CD4-positive, alpha-beta T cell treated with Interleukin-17A for 4 hours (primary cell): Measurements from ENCODE around the gene TRNAU1AP.
"Not testable (repeated sequence)": the region's sequence is repeated elsewhere in the genome, so short reads cannot be mapped to it uniquely, and the experiment has no call there.

Experiments
- DNase-seq: peaks from one replicate; pipeline ENCODE4 v3.0.0-alpha.2; 2020; ENCODE audit warnings: mixed read lengths

The TRNAU1AP gene

DNA sequence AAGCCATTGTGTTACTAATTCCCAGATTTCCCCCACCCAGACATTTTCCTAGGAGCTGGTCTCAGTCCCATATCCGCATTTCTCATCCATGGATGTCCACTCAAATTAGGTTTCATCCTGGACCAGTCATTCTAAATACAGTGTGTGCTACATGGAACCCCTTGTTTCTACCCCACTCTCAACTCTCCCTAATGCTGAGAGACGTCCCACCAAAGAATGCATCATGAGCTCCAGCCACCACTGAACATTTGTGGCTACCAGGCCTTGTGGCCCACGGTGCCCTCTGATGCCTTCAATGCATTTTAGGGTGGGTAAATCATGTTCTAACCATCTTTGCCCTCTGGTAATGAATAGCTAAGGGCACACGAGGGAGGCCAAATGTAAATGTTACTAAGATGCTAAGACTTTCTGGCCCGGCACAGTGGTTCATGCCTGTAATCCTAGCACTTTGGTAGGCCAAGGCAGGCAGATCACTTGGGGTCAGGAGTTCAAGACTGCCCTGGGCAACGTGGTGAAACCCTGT, 25.9 kb downstream of the TRNAU1AP start:
- DNase-seq: no peak

DNA sequence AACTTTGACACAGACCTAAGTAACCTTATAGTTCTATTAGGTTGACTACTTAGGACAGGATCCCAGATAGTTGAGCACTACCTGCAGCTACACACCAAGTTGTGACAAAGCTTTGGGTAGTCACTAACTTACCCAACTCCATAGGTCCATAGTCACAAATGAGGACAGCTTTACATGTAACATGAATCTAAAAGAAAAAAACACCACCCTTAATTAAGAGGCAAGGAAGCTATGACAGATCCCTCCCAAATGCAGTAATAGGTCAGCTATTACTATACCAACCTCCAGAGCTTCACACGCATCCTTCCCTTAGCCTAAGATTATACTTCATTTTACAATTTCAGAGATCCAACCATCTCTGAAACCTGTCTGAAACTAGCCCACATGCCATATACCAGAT, 26.5 kb downstream of the TRNAU1AP start:
- no peak for DNase-seq

DNA sequence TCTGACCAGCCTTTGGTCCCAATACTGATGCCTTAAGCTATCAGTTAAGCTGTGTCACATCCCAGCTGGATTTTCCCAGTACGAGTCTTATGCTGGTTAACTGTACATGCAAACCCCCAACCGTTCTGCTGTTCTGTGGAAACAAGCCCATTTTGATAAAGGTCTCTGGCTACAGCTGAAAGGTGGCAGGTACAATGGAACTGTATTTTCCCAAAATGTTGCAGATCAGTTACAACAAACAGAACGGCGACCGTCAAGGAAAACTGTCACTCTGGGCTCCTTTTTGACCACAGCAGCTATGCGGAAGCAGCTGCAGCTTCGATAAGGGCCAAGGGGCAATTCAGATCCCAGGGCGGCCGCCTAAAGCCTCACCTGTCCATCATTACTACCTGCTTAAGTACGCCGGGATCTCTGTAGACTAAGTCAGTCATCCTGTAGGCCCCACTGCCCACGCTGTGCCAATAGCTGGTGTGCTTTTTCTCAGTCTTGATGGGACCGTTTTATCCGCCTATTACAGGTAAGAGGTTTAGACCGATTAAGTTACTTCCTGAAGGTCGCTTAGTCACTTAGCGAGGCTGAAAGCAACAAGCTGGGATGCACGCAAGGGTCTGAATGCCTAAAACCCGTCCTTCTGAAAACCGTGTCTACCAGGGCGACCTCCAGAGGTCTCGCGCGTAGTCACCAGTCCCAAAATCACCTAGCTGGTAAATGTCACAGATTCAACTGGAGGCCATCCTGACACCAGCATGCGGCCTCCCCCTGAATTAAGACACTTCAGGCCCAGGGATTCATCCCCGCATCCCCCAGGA, 28.0 kb downstream of the TRNAU1AP start:
- peak; percentile 73 for DNase-seq

DNA sequence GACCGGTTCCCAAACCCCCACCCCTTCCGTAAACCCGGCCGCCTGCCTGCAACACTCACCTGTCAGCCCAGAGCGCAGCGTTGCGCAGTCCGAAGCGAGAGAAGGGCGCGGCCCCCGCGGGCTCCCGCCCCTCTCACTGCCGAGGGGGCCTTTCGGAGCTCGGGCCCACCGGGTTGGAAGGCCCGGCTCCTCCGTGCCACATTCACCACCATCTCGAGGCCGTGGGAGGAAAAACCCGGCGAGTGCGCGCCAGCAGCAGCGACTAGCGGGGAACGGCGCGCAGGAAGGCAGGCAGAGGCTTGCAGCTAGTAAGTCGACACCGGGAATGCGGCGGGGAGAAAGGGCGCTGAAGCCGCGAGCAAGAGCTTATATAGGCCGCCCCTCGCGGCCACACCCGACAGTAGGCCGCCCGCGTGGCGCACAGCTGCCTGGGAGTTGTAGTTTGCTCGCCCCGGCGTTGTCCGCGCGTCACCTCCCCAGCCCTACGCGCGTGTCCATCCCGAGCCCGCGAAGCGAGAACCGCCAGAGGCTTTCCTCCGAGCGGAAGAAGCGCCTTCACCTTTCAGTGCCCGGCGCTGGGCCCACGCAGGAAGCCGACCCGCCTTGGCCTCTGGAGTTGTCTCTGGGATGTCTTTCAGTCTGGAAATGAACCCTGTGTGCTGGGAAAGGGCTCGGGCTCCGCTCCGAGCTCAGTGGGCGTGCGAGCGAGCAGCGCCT, 28.8 kb downstream of the TRNAU1AP start:
- DNase-seq: peak; percentile 95

DNA sequence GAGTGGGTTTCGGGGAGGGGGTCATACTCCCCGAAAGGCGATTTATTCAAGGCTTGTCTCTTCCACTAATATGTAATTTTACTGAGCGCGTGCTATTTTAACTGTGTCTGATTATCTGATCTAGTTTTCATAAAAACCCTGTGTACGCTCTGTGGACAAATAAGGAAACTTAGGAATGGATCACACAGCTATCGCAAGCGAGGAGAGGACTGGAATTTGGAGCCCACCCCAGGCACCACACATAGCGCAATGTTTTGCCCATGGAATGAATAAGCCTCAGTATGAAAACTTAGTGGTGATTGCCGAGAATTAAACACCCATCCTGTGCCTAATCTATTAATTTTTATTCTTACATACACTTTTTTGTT, 29.3 kb downstream of the TRNAU1AP start:
- no peak for DNase-seq

DNA sequence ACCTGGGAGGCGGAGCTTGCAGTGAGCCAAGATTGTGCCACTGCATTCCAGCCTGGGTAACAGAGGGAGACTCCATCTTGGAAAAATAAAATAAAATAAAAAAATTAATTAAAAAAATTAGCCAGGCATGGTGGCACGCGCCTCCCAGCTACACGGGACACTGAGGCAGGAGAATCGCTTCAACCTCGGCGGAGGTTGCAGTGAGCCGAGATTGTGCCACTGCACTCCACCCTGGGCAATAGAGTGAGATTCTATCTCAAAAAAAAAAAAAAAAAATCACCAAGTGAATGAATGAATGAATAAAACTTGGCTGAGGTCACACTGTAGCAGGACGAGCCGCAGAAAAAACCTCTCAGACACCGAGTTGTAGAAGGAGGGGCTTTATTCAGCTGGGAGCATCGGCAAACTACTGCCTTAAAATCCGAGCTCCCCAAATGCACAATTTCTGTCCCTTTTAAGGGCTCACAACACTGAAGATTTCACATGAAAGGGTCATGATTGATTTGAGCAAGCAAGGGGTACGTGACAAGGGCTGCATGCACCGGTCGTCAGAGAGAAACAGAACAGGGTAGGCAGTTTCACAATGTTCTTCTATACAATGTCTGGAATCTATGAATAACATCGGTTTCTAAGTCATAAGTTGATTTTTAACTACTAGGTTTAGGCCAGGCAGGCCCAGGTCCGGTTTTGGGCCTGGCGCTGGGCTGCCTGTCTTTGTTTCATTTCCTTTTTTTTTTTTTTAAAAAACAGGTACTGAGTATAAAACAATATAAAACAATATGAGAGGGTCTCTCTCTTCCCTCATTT, 33.9 kb downstream of the TRNAU1AP start:
- DNase-seq: not testable (repeated sequence)

DNA sequence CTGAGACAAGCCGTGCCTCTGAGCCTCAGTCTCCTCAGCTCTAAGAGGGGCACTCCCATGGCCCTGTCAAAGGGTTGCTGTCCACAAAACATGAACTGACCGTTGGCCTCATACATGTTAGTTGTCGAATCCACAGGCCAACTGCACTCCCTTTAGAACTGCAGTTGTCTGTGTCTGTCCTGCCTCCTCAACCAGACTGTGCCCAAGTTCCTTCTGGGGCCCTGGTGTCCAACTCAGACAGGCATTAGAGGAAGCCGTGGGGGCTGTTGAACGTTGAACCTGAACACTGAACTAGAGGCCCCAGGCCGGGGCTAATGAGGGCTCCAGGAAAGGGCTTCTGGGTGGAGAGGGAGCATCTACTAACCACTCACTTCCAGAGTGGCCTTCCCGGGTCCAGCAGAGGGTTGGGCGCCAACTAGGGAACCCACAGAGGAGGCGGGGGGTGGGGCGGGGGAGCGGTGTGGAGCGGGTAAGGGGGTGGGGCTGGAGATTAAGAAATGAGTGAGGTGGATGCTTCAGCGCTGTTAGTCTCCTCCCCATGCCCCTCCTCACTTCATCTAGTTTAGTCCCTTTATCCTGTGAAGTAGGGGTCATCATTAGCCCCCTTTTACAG, 38.9 kb downstream of the TRNAU1AP start, which contains the start of gene RAB42:
RAB42 (plus strand) TSS at position 558 of the 613 bp plus-strand sequence. CDS start 247 bp downstream, outside the sequence.
- DNase-seq: peak; percentile 40

DNA sequence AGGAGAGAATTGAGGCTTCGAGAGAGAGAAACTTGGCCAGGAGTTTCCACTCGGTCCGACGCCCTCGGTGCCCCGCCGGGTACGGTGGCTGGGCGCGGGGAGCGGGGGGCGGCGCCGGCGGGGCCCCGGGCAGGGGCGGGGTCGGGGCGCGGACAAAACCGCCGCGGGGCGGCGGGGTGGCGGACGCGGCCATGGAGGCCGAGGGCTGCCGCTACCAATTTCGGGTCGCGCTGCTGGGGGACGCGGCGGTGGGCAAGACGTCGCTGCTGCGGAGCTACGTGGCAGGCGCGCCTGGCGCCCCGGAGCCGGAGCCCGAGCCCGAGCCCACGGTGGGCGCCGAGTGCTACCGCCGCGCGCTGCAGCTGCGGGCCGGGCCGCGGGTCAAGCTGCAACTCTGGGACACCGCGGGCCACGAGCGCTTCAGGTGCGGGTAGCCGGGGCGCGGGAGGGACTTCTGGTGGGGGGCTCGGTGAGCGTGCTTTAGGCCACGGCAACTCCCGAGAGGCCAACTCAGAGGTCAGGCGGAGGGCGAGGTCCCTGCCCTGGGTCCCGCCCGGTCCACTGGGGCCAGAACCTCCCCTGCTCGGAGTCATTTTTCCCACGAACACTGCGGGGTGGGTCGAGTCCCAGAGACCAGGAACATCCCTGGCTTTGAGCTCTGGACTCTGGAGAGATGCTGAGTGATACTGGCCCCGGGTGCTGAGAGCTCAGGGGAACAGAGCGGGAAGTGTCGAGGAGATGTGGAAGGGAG, 39.6 kb downstream of the TRNAU1AP start:
- DNase-seq: peak; percentile 21

DNA sequence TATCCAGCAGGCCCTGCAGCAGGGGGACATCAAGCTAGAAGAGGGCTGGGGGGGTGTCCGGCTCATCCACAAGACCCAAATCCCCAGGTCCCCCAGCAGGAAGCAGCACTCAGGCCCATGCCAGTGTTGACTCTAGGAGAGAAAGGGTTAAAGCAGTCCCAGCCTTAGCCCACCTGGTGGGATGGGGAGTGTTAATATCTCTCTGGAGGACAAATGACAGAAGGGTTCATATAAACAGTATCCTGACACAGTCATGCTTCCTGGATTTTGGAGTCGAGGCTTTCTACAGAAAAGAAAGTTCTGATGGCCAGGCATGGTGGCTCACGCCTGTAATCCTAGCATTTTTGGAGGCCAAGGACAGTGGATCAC, 41.1 kb downstream of the TRNAU1AP start:
- not testable (repeated sequence) for DNase-seq

DNA sequence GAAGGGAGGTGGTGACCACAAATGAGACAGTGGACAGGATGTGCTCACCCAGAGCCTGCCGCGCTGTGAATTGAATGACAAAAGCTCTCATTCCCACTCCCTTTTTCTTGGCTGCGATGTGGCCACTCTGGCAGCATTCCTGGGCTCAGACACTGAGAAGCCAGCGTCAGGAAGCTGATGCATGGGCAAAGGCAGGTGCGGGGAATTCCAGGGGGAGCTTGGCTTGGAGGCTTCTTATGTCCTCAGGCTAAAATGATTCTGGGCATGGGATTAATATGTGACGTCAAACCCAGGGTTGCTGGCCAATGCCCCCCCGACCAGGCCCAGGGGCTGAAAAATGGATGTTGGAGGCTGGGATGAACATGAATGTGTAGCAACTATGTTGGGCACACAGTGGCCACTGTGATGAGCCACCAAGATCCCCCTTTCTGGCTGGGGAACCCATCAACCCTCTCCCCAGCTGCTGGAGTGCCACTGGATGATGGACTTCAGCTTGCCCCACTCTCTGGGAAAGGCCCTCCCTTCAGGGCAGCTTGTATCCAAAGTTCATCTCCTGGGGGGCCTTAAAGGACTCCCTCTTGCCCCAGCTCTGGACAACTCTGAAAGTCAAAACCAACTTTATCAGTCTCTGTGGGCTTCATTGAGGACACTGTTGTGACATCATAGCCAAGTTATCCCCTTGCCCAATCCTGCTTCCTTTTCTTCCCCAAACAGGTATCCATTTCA, 42.0 kb downstream of the TRNAU1AP start:
- DNase-seq: not testable (repeated sequence)

DNA sequence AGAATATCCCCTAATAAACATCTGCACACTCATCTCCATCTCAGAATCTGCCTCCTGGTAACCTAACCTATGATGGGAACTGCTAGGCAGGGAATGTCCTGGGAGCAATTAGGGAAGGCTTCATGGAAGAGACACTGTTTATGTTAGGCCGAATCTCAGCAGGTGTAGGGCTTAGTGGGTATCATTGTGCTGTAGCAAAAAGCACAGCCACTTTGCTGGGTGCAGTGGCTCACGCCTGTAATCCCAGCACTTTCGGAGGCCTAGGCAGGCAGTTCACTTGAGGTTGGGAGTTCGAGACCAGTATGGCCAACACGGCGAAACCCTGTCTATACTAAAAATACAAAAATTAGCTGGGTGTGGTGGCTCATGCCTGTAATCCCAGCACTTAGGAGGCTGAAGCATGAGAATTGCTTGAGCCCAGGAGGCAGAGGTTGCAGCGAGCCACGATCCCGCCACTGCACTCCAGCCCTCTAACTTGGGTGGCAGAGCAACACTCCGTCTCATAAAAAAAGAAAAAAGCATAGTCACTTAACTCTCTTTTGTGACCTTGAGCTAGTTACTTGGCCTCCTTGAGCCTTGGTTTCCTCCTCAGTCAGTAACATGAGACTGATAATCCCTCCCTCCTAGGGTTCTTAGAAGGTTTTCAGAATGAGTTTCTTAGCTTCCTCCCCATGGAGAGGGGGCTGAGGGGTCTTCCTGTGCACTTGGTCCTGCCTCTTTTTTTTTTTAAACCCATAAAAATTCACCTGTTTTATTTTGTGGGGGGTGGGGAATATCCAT, 42.7 kb downstream of the TRNAU1AP start:
- no peak for DNase-seq

DNA sequence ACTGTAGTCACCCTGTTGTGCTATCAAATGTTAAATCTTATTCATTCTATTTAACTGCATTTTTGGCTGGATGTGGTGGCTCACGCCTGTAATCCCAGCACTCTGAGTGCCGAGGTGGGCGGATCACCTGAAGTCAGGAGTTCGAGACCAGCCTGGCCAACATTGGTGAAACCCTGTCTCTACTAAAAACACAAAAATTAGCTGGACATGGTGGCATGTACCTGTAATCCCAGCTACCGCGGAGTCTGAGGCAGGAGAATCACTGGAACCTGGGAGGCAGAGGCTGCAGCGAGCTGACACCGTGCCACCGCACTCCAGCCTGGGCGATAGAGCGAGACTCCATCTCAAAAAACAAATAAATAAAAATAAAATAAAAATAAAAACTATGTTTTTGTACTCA, 43.4 kb downstream of the TRNAU1AP start:
- DNase-seq: not testable (repeated sequence)

DNA sequence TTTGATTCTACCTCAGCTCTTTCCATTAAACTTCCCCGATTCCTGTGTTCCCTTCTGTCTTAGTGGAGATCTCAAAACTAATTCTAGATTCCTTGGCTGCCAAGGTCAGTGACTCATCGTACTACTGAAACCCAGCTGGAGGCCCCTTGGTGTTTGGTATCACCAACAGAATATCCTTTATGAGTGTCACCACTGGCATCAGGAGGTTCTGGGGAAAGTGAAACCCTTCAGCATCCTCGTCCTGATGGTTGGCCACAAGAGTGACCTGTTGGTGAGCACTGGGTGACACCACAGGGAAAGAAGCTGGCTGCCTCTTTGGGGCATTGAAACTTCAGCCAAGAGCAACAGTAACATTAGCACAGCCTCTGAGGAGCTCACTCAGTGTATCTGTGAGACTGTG, 48.8 kb downstream of the TRNAU1AP start:
- DNase-seq: no peak

DNA sequence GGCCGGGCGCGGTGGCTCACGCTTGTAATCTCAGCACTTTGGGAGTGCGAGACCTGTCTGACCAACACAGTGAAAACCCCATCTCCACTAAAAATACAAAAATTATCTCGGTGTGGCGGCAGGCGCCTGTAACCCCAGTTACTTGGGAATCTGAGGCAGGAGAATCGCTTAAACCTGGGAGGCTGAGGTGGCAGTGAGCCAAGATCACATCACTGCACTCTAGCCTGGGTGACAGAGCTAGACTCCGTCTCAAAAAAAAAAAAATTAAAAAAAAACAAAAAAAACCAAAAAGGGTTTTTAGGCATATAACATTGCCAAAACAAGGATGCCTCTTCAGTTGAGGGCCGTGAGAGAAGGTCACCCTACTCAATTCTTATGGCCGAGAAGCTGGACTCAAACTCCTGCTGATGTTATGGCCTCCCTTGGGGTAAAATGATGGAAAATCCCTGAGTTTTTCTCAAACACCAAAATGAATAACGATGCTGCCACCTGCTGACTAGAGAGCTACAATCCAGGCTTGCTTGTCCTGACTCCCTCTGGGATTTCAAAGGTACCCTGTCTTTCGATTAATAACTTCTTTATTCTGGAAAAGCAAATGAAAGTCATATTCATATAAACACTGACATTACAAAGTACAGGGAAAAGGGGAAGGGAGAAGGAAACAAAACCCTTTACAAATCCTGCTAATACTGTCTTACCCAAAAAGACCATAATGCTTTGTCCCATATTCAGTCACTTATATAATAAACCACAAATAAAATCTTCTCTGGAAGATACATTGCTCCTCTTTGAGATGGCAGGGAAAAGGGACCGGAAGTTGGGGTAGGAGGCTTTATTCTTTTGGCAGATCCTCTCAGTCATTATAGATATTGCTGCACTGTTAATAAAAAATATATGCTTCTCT, 49.9 kb downstream of the TRNAU1AP start:
- DNase-seq: peak; percentile 58

DNA sequence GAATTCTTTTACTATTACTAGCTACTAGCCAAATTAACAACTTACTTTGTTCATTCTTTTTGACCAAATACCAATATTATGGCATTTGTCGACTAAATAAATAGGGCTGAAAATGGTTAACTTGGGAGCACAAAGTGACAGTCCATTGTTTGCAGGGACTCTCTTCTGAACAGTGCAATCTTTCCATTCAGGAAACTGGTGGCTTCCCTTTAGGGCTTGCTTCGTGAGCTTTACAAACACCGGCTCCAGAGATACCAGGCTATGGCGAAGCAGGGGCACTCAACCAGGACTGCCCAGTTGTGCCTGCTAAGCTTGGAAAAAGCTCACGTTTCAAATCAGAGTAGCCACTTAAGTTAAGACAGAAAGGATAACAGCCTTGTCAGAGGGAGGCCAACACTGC, 51.5 kb downstream of the TRNAU1AP start:
- DNase-seq: no peak

DNA sequence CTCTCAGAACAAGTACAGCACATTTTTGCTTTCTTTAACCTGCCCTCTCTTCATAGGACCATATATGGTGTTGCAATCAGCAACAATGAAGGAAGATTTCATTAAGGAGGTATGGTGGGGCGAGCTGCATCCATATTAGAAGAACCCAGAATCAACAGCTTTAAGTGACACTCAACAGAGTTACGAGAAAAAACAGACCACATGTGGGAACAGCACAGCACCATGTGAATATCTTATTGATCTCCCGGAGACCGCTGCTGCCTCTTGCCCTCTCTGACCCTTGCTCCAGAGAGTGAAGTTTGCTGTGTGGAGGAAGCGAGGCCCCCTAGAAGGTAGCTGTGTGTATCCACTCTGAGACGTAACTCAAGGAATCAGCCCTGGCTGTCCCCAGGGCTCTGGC, 52.1 kb downstream of the TRNAU1AP start:
- DNase-seq: no peak

DNA sequence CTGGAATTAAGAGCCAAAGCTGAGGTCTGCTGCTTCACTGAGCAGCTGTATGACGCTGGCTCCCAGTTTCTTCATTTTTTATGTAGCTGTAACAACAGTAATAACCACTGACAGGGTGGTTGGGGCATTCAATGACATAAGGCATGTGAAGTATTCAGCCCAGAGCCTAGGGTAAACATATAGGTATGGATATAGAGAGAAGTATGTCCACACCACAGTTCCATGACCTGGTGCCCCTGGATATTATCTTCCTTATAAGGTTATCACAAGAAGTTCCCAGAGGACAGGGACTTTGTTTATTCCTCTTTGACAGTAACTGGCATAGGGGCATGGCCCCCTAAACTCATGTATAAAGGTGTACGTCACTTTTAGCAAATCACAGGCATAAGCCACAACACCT, 53.9 kb downstream of the TRNAU1AP start:
- DNase-seq: no peak

DNA sequence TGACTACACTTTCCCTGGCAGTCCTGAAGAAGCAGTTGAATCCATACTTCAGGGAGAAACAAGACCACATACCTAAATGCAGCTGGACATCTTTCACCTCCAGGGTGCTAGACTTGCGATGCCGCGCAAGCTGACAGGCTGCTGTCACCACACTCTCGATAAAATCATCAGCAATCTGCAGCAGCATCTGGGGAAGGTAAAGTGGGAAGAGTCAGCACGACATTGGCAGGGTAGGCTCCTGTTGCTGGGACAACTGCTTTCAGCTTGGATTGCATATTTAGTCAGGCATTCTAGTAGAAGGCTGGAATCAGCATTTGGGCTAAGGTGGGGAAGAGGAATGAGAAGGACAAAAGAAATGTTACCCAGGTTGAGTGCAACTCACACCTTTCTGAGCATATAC, 60.3 kb downstream of the TRNAU1AP start:
- DNase-seq: no peak
